ENCODE results near the gene DARS1. TPM values are rescaled to one million over a fixed set of nuclear protein-coding genes. Genes with fewer than 3 reads are reported as not detected.
"Not testable (repeated sequence)": the region's sequence is repeated elsewhere in the genome, so short reads cannot be mapped to it uniquely, and the experiment has no call there.

DARS1 gene
- polyA plus RNA-seq, 1 donor (not counting 4 experiments of a cell fraction or from before 2014, with no cell fraction given) = 129 TPM

DNA sequence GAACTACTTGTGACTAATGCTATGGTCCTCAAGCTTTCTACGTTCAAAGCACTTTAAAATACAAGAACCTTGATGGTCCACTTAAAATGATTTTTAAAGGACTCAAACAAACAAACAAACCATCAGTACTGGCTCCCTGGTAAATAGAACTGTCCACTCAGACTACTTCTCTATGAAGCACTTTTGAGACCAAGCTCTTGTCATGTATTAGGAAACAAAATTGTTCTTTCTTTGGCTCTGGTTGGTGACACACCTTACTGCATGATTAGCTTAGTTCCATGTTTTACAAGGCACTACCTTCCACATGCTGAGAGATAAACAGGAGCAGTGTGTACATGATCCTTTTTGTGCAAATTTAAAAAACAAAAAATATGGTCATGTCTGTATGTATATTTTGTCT, 19.7 kb downstream of the DARS1 start:
- no peak overlapping the region for H3K4me2 ChIP-seq (ENCODE audit: control insufficient read depth, extremely low read depth, insufficient read depth, low read depth, low read length)
- no peak for FAIRE-seq
- no peaks in the 10 kb centered on the region for H3K9me1 ChIP-seq (ENCODE audit: control insufficient read depth, extremely low read depth, insufficient read depth, low read length)
- no peak overlapping the region for H3K9ac ChIP-seq (ENCODE audit: control insufficient read depth, extremely low read depth, insufficient read depth, low read length)
- no peaks in the 10 kb centered on the region for H4K20me1 ChIP-seq (ENCODE audit: control insufficient read depth, extremely low read depth, insufficient read depth, low read length)
- no peak for DNase-seq (ENCODE audit: low read depth, low spot score)
- peaks cover 32% of the 10 kb centered on the region for H3K79me2 ChIP-seq (ENCODE audit: control insufficient read depth, insufficient read depth, low read length)
- TF ChIP-seq, protein P1, sequence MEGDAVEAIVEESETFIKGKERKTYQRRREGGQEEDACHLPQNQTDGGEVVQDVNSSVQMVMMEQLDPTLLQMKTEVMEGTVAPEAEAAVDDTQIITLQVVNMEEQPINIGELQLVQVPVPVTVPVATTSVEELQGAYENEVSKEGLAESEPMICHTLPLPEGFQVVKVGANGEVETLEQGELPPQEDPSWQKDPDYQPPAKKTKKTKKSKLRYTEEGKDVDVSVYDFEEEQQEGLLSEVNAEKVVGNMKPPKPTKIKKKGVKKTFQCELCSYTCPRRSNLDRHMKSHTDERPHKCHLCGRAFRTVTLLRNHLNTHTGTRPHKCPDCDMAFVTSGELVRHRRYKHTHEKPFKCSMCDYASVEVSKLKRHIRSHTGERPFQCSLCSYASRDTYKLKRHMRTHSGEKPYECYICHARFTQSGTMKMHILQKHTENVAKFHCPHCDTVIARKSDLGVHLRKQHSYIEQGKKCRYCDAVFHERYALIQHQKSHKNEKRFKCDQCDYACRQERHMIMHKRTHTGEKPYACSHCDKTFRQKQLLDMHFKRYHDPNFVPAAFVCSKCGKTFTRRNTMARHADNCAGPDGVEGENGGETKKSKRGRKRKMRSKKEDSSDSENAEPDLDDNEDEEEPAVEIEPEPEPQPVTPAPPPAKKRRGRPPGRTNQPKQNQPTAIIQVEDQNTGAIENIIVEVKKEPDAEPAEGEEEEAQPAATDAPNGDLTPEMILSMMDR (optimal IDR thresholded peaks at IDR 0.05 in 1 of 3, IDR thresholded peaks at IDR 0.05 in 1 of 3, conservative IDR thresholded peaks at IDR 0.05 in 1 of 3; ENCODE audit: extremely low read depth in 1 of 3, insufficient read depth in 2 of 3, low read length in 3 of 3) = no peak
- TF ChIP-seq EZH2 (IDR thresholded peaks at IDR 0.05; ENCODE audit: low read length) = no peak
- H3K4me1 ChIP-seq (ENCODE audit: control insufficient read depth, extremely low read depth, insufficient read depth, low read length) = no peaks in the 10 kb centered on the region
- H3K27me3 ChIP-seq (ENCODE audit: control insufficient read depth, extremely low read depth, insufficient read depth, low read length) = no peaks in the 10 kb centered on the region
- H3K36me3 ChIP-seq (ENCODE audit: control insufficient read depth in 2 of 2, extremely low read depth in 1 of 2, insufficient read depth in 2 of 2, low read length in 2 of 2) = peaks cover 2% of the 10 kb centered on the region in 2 experiments
- no peak overlapping the region for H2AFZ ChIP-seq (ENCODE audit: control insufficient read depth, low read length)
- dilution Hi-C loops (cut with MboI; ENCODE audit: extremely low pct_ligation_motif_present, low sequenced_read_pairs) = no loop called here
- H3K27ac ChIP-seq (ENCODE audit: control insufficient read depth, insufficient read depth, low read length) = no peak overlapping the region
- H3K4me3 ChIP-seq (ENCODE audit: control insufficient read depth in 2 of 3, extremely low read depth in 1 of 3, insufficient read depth in 2 of 3, low read depth in 1 of 3, low read length in 3 of 3) = no peak overlapping the region
- H3K9me3 ChIP-seq (ENCODE audit: control insufficient read depth, low read depth, low read length) = no peaks in the 10 kb centered on the region

DNA sequence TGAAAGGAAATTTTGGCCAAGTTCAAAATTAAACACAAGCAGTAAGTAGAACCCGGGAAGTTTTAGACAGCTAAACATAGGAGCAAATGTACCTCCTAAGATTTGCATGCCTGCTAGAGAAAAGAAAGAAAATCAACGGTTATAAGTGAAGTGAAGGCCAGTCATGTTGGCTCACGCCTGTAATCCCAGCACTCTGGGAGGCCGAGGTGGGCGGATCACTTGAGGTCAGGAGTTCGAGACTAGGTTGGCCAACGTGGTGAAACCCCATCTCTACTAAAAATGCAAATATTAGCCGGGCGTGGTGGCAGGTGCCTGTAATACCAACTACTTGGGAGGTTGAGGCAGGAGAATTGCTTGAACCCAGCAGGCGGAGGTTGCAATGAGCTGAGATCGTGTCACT, 21.0 kb downstream of the DARS1 start:
- H3K27ac ChIP-seq (ENCODE audit: control insufficient read depth, insufficient read depth, low read length) = peak overlapping the region; percentile 45
- H3K9me1 ChIP-seq (ENCODE audit: control insufficient read depth, extremely low read depth, insufficient read depth, low read length); H3K4me3 ChIP-seq (ENCODE audit: control insufficient read depth in 2 of 3, extremely low read depth in 1 of 3, insufficient read depth in 2 of 3, low read depth in 1 of 3, low read length in 3 of 3); FAIRE-seq; DNase-seq (ENCODE audit: low read depth, low spot score); H2AFZ ChIP-seq (ENCODE audit: control insufficient read depth, low read length); H3K4me1 ChIP-seq (ENCODE audit: control insufficient read depth, extremely low read depth, insufficient read depth, low read length); dilution Hi-C loops (cut with MboI; ENCODE audit: extremely low pct_ligation_motif_present, low sequenced_read_pairs); H3K36me3 ChIP-seq (ENCODE audit: control insufficient read depth in 2 of 2, extremely low read depth in 1 of 2, insufficient read depth in 2 of 2, low read length in 2 of 2); H4K20me1 ChIP-seq (ENCODE audit: control insufficient read depth, extremely low read depth, insufficient read depth, low read length); H3K9me3 ChIP-seq (ENCODE audit: control insufficient read depth, low read depth, low read length); H3K4me2 ChIP-seq (ENCODE audit: control insufficient read depth, extremely low read depth, insufficient read depth, low read depth, low read length); H3K27me3 ChIP-seq (ENCODE audit: control insufficient read depth, extremely low read depth, insufficient read depth, low read length); H3K9ac ChIP-seq (ENCODE audit: control insufficient read depth, extremely low read depth, insufficient read depth, low read length): not testable (repeated sequence)
- H3K79me2 ChIP-seq (ENCODE audit: control insufficient read depth, insufficient read depth, low read length) = peaks cover 32% of the 10 kb centered on the region

DNA sequence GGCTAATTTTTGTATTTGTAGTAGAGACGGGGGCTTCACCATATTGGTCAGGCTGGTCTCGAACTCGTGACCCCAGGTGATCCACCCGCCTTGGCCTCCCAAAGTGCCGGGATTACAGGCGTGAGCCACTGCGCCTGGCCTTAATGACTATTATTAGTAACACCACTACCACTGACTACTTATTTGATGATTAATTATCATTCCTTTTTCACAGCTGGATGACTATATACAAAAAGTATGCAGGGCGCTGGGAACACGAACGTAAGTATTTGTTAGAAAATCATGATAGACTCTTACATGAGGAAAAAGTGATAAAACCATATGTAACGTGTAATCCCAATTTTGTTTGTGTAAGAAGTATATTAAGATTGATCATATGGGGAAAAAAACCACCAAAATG, 21.6 kb downstream of the DARS1 start:
- TF ChIP-seq, protein P1 (optimal IDR thresholded peaks at IDR 0.05 in 1 of 3, IDR thresholded peaks at IDR 0.05 in 1 of 3, conservative IDR thresholded peaks at IDR 0.05 in 1 of 3; ENCODE audit: extremely low read depth in 1 of 3, insufficient read depth in 2 of 3, low read length in 3 of 3) = no peak
- TF ChIP-seq EZH2 (IDR thresholded peaks at IDR 0.05; ENCODE audit: low read length) = no peak
- Histone ChIP-seq H3K9me1 (ENCODE audit: control insufficient read depth, extremely low read depth, insufficient read depth, low read length) (no peaks in the 10 kb centered on the region), H3K79me2 (ENCODE audit: control insufficient read depth, insufficient read depth, low read length) (peaks cover 32% of the 10 kb centered on the region), H3K27me3 (ENCODE audit: control insufficient read depth, extremely low read depth, insufficient read depth, low read length) (no peaks in the 10 kb centered on the region), H3K9me3 (ENCODE audit: control insufficient read depth, low read depth, low read length) (no peaks in the 10 kb centered on the region), H3K4me1 (ENCODE audit: control insufficient read depth, extremely low read depth, insufficient read depth, low read length) (no peaks in the 10 kb centered on the region), H3K27ac (ENCODE audit: control insufficient read depth, insufficient read depth, low read length) (peak overlapping the region; percentile 45), H3K9ac (ENCODE audit: control insufficient read depth, extremely low read depth, insufficient read depth, low read length) (no peak overlapping the region), H4K20me1 (ENCODE audit: control insufficient read depth, extremely low read depth, insufficient read depth, low read length) (no peaks in the 10 kb centered on the region), H3K4me3 (ENCODE audit: control insufficient read depth in 2 of 3, extremely low read depth in 1 of 3, insufficient read depth in 2 of 3, low read depth in 1 of 3, low read length in 3 of 3) (no peak overlapping the region), H3K4me2 (ENCODE audit: control insufficient read depth, extremely low read depth, insufficient read depth, low read depth, low read length) (no peak overlapping the region), H3K36me3 (ENCODE audit: control insufficient read depth in 2 of 2, extremely low read depth in 1 of 2, insufficient read depth in 2 of 2, low read length in 2 of 2) (peaks cover 2 to 8% of the 10 kb centered on the region in 2 experiments), H2AFZ (ENCODE audit: control insufficient read depth, low read length) (no peak overlapping the region)
- no peak for FAIRE-seq
- dilution Hi-C loops (cut with MboI; ENCODE audit: extremely low pct_ligation_motif_present, low sequenced_read_pairs) = no loop called here
- no peak for DNase-seq (ENCODE audit: low read depth, low spot score)

Data from keratinocyte (primary cell).